ENCODE measurements around the gene CLDN6.
A peak's percentile ranks its signal among the peaks of the same experiment; 100 is the strongest.

The CLDN6 gene

GRCh38 chr16:2971134-2971984, 46.6 kb downstream of the CLDN6 start:
- DNase-seq (ENCODE audit: low read depth in 2 of 2) = no peak

- no peak for DNase-seq (ENCODE audit: low read depth in 2 of 2)
Measured at GRCh38 chr16:2970563-2970962, 47.4 kb downstream of the CLDN6 start.

GRCh38 chr16:2969545-2970521, 48.1 kb downstream of the CLDN6 start:
- DNase-seq (ENCODE audit: low read depth in 2 of 2) = peak; percentile 77 to 83

GRCh38 chr16:2968738-2969544, 49.0 kb downstream of the CLDN6 start, which contains the start of gene PAQR4:
TSS of gene PAQR4 (plus strand) at chr16:2969348. CDS start at chr16:2969675, 327 bp downstream.
- DNase-seq (ENCODE audit: low read depth in 2 of 2) = peak; percentile 71 to 79

GRCh38 chr16:2968368-2968737, 49.6 kb downstream of the CLDN6 start:
- DNase-seq (ENCODE audit: low read depth in 2 of 2) = no peak

GRCh38 chr16:2967721-2968161, 50.2 kb downstream of the CLDN6 start:
- DNase-seq (ENCODE audit: low read depth in 2 of 2) = no peak

GRCh38 chr16:2967211-2967631, 50.8 kb downstream of the CLDN6 start:
- no peak for DNase-seq (ENCODE audit: low read depth in 2 of 2)

- DNase-seq (ENCODE audit: low read depth in 2 of 2) = no peak
Measured at GRCh38 chr16:2966808-2967191, 51.2 kb downstream of the CLDN6 start.

- no peak for DNase-seq (ENCODE audit: low read depth in 2 of 2)
Measured at GRCh38 chr16:2966043-2966807, 51.8 kb downstream of the CLDN6 start.

Measured in stimulated activated CD4-positive, alpha-beta T cell treated with anti-CD3 and anti-CD28 coated beads, Interleukin-15, amount 100 ng/mL, for 48 hours (primary cell).